NCI-H2081 treated with DMSO at 0.1 percent for 48 hours (cell line): ENCODE results near the gene GLRA2.
"Not testable (repeated sequence)": the region's sequence is repeated elsewhere in the genome, so short reads cannot be mapped to it uniquely, and the experiment has no call there.

ENCODE experiments used
- DNase-seq: peaks from one replicate; lab custom pipeline; 2025; lab: John Stamatoyannopoulos, UW

GLRA2 gene

DNA sequence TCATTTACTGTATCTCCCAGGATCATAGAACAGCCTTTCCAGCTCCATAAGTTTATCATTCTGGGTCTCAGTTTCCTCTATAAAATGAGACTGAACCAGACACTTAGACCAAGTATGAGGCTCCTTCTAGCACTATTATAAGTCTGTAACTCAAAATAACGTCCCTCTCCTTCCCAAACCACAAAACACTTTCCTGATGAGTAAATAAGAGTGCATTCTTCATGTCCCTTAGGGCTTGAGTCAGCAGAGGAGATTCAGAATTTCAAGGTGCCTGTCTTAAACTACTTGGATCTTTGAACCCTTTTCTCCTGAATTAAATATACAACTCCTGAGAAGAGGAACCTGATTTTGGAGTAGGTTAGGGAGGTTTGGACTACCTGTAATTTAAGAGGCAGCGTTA lies 62.6 kb downstream of the GLRA2 start:
- DNase-seq = no peak

DNA sequence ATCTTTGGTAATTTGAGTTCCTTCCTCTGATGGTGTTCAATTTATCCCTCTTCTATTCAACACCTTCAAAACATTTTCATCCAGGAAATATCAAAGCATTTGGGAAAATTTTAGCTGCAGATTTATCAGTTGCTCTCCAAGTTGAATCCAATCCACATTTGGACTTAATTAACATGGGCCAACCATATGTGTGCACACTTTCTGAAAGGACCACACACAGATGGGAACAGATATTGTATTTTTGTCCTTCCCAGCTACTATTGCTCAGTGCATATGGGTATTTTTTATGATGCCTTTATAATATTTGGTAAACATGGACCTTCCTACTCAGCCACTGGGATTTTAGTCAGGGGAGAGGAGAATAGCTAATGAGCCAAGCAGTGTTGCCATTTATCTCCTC lies 65.2 kb downstream of the GLRA2 start:
- no peak for DNase-seq

DNA sequence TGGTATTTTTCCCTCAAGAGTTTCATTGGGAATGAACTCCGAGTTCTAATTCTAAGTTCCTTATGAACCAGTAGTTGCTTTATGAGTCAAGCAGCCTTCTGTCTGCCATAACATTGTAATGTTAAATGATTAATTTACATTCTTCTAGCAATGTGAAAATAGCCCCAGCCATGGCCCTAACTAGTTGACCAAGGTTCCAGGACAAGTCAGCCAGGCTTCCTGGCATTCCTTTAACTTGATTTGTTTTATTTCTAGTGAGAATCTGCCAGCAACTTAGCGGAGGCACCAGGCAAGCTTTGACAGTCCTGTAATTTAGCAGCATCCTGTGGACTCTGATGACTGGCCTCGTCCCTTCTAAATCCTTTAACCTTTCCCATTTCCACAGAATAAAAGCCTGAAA lies 69.0 kb downstream of the GLRA2 start:
- DNase-seq = no peak

DNA sequence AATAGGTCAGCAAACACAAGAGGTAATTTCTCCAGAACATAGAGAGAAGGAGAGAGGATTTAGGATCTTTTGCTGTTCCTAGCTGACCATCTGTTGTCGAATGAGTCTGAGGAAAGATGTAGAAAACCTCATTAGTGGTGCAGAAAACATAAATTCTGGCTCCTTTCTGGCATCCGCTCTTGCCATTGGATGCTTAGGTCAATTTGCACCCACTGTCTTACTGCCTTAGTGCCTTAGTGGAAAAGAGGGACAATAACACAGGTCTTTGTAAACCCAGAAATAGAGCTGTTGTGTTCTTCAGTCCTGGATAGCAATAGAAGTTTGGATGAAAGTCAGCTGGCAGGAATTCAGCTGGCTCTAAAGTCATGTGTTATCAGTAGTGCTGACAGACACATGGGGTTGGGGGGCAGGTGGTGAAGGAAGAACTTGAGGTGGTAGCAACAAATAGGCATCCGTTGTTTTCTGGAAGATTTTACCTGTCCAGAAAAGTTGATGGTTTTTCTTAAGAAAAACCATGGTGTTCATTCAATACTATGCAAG lies 78.2 kb downstream of the GLRA2 start:
- no peak for DNase-seq

DNA sequence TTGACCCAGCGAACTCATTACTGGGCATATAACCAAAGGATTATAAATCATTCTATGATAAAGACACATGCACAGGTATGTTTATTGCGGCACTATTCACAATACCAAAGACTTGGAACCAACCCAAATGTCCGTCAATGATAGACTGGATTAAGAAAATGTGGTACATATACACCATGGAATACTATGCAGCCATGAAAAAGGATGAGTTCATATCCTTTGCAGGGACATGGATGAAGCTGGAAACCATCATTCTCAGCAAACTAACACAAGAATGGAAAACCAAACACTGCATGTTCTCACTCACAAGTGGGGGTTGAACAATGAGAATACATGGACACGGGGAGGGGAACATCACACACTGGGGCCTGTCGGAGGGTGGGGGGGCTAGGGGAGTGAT lies 83.1 kb downstream of the GLRA2 start:
- DNase-seq = not testable (repeated sequence)

DNA sequence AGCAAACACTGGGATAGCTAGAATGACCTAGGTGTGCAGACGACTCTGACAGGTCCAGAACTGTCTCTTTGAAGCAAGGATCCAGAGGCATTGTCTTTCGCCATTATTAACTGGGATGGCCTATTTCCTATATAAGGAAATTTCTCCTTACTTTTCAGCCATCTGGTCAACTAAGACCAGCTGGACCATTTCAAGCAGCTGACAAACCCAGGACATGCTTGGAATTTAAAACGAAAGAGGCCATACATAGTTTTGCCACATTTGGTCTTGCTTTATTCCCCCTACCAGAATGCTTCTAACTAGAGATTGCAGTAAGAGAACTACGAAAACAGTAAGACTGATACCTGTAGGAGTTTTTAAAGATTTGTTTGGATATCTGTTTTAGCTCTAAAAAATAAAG lies 87.0 kb downstream of the GLRA2 start:
- no peak for DNase-seq

DNA sequence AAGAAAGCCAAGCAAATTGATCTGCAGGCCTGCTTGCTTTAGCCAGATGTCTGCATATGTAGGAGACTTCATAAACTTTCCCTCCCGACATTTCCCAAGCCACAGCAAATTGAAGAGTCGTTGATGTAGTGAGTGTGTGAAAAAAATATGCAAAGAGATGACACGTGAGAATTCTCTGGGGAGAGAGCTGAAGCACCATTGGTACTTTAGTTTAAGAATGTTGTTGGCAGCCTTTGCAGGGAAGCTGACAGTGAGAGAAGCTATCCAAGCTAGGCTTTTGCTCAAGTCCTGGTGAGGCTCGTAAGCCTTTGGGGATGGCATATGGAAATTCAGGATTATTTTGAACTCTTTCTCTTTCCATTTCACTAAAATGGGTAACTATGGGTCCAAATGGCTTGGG lies 87.5 kb downstream of the GLRA2 start:
- DNase-seq = no peak

DNA sequence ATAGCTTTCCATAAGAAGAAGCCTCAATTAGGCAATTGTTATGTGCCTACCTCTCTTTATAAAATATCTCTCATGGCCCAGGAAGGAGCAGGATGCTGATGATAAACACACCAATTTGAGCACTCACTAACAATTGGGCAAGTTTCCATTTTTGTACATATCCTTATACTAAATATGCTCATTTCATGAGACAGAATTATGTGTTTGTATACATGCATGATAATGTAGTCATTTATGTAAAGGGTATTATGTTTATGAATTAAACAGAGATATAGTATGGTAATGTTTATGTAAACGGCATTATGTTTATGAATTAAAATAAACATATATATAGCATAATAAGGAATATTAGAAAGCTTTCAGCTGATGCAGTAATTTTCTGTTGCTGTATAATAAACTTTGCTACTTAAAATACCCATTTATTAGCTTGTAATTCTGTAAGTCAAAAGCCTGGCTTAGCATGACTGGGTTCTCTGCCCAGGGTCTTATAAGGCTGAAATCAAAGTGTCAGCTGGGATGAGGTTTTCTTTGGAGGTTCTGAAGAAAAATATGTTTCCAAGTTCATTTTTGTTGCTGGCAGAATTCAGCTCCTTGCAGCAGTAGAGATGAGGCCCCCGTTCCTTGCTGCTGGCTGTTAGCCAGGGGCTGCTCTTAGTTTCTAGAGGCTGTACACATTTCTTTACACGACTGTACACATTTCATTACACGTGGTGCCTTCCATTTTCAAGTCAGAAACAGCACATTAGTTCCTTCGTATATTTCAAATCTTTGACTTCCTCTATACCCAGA lies 89.0 kb downstream of the GLRA2 start:
- no peak for DNase-seq

DNA sequence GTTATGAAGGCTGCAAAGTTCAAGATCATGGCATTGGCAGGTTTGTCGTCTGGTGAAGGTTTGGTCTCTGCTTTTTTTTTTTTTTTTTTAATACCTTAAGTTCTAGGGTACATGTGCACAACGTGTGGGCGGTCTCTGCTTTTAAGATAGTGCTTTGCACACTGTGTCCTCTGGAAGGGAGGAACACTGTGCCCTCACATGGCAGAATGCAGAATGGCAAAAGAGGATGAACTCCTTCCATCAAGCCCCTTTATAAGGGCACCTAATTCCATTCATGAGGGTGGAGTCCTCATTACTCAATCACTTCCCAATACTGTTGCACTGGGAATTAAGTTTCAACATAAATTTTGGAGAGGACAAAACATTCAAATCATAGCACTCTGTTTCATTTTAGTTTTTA lies 101.4 kb downstream of the GLRA2 start:
- no peak for DNase-seq

DNA sequence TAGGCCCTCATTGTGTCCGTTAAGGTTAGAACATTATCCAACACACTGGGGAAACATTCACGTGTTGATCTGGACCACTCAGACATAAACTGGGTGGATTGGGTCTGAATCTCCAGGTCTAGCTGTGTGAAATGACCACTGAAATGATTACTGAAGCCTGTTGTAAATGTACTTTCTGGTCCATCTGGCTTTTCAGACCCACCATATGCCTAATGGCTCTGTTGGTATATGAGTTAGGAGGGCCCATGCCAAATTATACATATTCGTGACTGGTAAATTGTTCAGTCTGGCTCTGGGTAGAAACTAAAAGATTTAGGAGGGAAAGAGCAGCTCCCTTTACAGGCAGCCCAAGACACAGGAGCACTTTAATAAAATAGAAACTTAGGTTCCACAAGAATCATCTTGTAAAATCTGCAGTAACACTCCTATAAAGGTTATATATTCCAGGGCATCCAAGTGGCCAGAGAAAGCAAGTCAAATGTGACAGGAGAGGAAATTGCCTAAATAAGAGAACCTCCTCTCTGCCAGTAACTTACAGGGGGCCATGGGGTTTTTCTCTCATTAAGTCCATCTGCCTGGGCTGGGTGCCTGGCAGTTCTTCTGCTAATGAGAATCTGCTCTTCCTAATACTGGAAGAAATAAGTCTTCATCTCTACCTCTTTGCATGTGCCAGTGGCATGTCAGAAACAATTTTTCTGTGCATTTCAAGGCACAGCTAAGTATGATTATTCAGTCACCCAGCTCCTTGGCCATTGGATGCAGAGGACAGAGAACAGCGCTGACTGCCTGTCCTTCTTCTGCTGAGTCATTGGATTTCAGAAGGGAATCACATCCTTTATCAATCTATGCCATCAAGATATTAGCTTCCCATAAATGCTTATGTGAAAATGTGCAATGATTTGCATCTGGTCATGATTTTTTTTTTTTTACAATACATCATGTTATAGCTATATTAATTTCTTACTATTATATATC lies 112.6 kb downstream of the GLRA2 start:
- no peak for DNase-seq

DNA sequence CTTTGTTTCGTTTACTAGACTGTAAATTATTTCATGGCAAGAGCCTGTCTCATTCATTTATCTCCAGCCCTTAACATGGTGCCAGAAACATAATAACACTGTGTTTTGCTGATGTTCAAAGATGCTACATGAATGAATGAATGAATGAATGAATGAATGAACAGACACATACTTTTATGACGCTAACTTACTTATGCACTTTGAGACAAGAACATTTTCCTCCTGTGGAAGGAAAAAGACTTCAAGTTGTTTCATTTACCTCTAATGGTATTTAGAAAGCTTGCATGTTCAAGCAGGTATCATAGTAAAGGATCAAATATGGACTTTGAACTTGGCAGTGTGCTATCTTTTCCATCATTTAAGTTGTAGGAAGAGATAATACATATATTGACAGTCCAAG lies 131.6 kb downstream of the GLRA2 start:
- DNase-seq = no peak

DNA sequence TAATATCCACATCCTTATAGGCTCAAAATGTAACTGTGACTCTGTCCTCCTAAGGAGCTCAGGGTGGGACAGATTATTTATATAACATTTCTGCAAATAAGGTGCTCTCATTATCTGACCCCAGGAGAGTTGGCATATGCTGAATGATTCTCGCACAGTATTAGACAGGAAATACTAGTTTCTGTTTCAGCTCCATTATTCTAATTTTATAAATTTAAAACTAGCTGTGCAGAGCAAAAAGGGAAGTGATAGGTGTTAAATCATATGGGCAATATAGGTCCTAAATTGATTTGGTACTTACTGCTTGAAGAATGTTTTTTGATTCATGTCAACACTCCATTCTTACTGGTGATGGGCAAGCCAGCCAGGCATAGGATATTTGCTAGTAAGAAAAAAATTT lies 141.5 kb downstream of the GLRA2 start:
- no peak for DNase-seq

DNA sequence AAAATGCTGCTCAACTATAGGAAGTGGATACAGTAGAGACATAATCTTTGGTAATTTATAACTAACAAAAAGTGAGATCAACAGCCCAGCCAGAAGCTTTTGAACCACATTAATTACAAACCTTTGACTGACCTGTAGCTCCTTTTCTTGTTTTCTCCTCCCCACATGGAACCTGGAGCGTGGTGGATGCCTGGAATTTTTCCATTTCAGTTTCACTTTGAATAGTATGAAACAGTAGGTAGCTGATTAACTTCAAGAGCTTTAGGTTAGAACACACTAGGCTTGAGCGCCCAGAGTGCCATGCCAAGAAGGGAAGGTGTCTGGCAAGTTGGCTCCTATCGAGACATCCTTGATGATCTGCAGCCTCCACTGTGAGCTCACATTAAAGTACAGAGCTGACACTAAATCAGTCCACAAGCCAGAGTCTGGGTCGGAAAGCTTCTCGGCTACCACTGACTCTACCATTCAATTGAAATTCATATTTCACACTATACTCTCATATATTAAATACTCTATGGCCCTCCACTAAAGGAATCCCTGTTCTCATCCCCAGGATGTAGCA lies 143.4 kb downstream of the GLRA2 start:
- no peak for DNase-seq

DNA sequence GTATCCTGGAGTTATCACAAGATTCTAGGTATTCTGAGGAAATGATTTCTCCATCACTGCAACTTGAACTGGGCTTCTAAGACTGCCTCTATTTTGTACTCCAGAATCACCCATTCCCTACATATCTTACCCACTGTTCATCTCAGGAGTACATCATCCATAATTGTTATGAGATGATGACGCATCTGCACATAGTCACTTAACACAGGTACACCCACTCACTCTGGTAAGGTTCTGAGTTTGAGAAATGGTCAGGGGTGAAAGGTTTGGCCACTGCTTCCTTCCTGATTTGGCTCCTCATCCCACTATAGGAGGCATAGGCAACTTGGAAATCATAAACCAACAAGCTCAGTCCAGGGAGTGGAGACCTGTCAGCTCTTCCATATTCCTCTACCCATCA lies 143.9 kb downstream of the GLRA2 start:
- no peak for DNase-seq

DNA sequence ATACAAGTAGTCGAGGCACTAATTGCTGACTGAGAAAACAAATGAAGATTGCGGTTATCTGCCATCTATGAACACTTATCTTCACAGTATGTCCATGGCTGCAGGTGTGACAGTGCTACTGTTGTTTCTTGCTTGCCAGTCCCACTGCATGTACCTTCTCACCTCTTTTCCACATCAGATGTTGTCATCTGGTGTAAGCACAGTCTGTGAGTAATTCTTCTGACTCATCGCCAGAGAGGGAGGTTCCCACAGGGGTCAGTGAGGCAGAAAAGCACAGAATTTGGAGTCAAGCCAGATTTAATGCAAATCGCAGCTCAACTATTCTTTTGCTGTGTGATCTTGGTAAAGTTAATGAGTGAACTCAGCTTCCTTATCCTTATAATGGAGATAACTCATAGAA lies 144.4 kb downstream of the GLRA2 start:
- DNase-seq = no peak

DNA sequence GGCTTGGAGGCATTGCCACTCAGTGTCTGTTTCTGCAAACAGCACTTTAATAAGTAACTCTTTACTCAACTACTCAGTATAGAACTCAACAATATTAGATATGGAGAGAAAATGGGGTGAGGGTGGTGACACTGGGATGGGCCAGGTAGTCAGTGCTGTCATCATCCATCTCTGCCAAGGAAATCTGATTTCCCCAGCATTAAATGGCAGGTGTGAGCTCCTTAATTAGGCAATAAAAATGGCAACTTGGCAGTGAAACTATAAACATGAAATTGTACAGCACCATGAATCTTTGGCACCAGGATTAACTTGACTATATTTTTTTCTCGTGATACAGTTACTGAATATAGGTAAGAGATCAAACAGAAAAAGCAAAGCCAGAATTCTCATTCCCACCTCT lies 146.2 kb downstream of the GLRA2 start:
- no peak for DNase-seq

DNA sequence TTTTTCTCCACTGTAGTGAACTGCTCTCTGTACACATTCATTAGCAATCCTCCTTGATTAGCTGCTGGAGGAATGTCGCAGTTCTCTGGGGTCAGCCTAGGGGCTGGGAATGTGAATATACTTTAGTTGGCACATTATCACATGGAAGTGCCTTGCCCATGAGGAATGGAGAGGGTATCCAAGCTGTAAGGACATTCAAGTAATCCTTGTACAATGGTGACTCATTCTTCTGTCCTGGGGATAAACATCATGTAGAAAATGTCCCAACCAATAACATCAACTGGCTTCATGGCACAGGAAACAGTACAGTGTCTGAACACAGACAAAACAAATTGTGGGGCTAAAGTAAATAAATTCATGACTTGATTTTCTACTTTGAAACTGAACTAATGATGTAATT lies 147.1 kb downstream of the GLRA2 start:
- no peak for DNase-seq

DNA sequence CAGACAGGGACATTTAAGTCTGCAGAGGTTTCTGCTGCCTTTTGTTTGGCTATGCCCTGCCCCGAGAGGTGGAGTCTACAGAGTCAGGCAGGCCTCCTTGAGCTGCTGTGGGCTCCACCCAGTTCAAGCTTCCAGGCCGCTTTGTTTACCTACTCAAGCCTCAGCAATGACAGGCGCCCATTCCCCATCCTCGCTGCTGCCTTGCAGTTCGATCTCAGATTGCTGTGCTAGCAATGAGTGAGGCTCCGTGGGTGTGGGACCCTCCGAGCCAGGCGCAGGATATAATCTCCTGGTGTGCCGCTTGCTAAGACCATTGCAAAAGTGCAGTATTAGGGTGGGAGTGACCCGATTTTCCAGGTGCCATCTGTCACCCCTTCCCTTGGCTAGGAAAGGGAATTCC lies 159.0 kb downstream of the GLRA2 start:
- DNase-seq = not testable (repeated sequence)

DNA sequence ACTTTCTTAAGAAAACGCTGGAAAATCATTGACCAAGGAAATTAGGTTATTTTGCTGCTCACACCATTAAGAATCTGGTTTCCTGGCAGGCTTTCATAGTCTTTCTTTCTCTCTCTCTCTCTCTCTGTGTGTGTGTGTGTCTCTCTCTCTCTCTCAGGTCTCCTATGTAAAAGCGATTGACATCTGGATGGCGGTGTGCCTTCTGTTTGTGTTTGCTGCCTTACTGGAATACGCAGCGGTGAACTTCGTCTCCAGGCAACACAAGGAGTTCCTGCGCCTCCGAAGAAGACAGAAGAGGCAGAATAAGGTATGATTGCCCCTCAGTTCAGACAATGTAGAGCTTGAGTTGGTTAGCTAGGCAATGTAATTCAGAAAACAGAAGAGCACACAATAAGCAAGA lies 161.2 kb downstream of the GLRA2 start:
- DNase-seq = no peak

DNA sequence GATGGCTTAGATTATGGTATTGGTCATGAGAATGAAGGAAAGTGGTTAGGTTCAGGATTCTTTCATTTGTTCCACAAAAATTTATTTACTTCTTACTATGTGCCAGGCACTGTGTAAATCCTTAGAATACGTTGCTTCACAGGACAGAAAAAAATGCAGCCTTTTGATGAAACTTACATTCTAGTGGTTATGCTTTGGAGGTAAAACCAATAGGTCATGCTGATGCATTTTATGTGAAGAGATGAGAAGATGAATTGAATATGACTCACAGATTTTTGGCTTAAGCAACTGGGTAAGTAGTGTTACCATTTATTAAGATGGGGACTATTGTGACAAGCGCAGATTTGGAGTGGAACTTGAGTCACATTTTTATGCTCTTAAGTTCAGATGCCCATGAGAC lies 165.3 kb downstream of the GLRA2 start:
- DNase-seq = no peak

DNA sequence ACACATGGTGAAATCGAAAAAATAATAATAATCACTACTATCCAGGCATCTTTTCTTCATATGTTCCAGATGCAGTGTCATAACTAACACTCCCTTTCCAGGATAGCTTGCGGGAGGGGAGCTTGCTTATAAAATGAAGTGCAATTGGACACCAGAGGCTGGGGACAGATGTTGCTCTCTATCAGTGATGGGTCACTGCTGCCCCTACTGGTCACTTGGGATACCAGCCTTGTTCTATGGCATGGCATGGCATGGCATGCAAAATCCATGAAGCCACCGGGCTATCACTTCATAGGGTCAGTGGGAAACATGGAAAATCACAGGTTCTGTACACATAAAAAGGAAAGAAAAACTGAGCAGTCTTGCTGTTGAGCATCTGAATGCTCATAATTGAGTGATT lies 168.1 kb downstream of the GLRA2 start:
- no peak for DNase-seq

DNA sequence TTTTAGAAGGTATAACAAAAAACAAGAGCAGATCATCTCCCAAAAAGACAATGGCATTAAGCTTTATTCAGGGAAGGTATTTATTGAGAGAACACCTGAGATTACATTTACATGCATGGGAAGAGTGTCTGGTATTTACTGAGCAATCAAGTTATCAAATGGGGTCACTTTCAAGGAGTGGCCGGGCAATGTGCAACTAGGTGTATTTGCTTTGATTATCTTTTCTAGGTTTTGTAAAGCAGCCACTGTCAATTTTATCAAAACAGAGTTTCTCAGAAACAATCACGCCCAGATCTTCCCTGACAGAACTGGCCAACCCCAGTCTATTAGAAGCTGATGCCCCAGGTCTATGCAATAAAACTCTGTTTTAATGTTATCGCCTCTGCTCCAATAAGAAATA lies 169.5 kb downstream of the GLRA2 start:
- no peak for DNase-seq

DNA sequence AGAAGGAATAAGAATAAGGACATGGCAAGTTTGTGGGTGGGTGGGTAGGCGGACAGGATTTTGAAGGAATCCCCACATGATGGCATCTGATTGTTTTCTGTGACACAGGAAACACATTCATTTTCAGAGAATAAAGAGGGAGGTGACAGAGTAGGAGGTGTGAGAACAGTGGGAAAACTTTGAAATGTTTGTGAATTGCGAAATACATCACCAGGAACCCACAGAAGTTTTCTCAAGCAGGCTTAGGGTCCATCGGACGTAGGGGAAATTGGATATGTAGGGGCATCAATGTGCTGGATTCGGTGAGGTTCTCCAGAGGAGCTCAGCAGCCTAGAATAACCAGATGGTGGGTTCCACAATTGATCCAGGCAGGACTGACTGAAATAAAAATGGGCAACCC lies 171.6 kb downstream of the GLRA2 start:
- no peak for DNase-seq
